HG02938 (cell line): ENCODE results near the gene ANKRD40.
"Not testable (repeated sequence)": the region's sequence is repeated elsewhere in the genome, so short reads cannot be mapped to it uniquely, and the experiment has no call there.

Source experiments
- ATAC-seq: cut with Tn5 transposase; IDR thresholded peaks from one replicate; pipeline ENCODE4 v1.9.1; 2021; ENCODE audit warnings: mild to moderate bottlenecking, moderate library complexity; ENCODE audit not compliant: unreplicated experiment

The ANKRD40 gene

GRCh38 chr17:50687200-50688066 is 20.3 kb downstream of the ANKRD40 start:
- no peak for ATAC-seq

GRCh38 chr17:50686494-50687199 is 21.1 kb downstream of the ANKRD40 start:
- no peak for ATAC-seq

GRCh38 chr17:50685691-50686493 is 21.8 kb downstream of the ANKRD40 start:
- no peak for ATAC-seq

GRCh38 chr17:50685334-50685665 is 22.4 kb downstream of the ANKRD40 start:
- no peak for ATAC-seq

GRCh38 chr17:50684612-50685333 is 22.9 kb downstream of the ANKRD40 start:
- ATAC-seq = no peak

GRCh38 chr17:50684288-50684611 is 23.5 kb downstream of the ANKRD40 start:
- no peak for ATAC-seq

- ATAC-seq = no peak
These were observed 24.1 kb downstream of the ANKRD40 start for GRCh38 chr17:50683434-50684287.

- no peak for ATAC-seq
These were observed 24.8 kb downstream of the ANKRD40 start for GRCh38 chr17:50682938-50683337.

GRCh38 chr17:50682441-50682840 is 25.3 kb downstream of the ANKRD40 start:
- no peak for ATAC-seq

GRCh38 chr17:50681263-50682200 is 26.2 kb downstream of the ANKRD40 start:
- no peak for ATAC-seq

GRCh38 chr17:50680543-50681262 is 27.0 kb downstream of the ANKRD40 start:
- not testable (repeated sequence) for ATAC-seq

- no peak for ATAC-seq
These were observed 27.6 kb downstream of the ANKRD40 start for GRCh38 chr17:50680126-50680525.

- no peak for ATAC-seq
These were observed 28.6 kb downstream of the ANKRD40 start for GRCh38 chr17:50679008-50679544.

- ATAC-seq = no peak
These were observed 29.8 kb downstream of the ANKRD40 start for GRCh38 chr17:50677851-50678375.

- no peak for ATAC-seq
These were observed 31.4 kb downstream of the ANKRD40 start for GRCh38 chr17:50676065-50676975.

GRCh38 chr17:50675627-50676026 is 32.1 kb downstream of the ANKRD40 start:
- ATAC-seq = no peak

GRCh38 chr17:50675190-50675589 is 32.5 kb downstream of the ANKRD40 start:
- ATAC-seq = no peak
